Right hindlimb (tissue), 1 donor: ENCODE data around the gene SF3A2.
"Not testable (repeated sequence)": the region's sequence is repeated elsewhere in the genome, so short reads cannot be mapped to it uniquely, and the experiment has no call there.

Experiments used
- DNase-seq: peaks from one replicate; pipeline ENCODE4 v3.0.0-alpha.2; 2018

The SF3A2 gene

GRCh38 chr19:2277138-2277537, 40.5 kb downstream of the SF3A2 start:
- no peak for DNase-seq

GRCh38 chr19:2278459-2279158, 42.0 kb downstream of the SF3A2 start:
- no peak for DNase-seq

DNA sequence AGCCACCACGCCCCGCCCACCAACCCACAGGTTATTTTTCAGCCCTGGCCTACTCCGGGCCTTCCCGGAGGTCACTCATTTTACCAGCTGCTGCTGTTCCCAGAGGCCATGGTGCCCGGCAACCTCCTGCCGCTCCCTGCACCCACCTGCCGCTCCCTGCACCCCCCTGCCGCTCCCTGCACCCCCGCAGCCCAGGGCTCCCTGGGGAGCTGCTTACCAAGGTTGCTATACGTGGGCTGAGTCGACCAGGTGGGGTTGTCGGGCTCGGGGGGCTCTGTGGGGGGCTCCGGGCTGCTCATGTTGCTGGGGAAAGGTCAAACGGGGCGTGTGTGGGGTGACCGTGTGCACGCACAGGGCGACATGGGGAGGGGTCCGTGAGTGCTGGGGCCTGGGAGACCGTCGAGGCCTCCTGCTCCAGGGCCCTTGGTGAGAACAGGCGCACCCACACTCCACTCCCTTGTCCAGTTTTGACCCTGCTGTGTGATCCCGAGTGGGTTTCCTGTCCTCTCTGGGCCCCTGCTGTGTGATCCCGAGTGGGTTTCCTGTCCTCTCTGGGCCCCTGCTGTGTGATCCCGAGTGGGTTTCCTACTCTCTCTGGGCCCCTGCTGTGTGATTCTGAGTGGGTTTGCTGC, 44.1 kb downstream of the SF3A2 start:
- no peak for DNase-seq

- DNase-seq = not testable (repeated sequence)
These were observed 44.8 kb downstream of the SF3A2 start for GRCh38 chr19:2281265-2282061.

- DNase-seq = peak; percentile 80
These were observed 45.6 kb downstream of the SF3A2 start, which contains the start of gene PEAK3 for GRCh38 chr19:2282062-2282861. PEAK3 (minus strand) TSS chr19:2282175; CDS start chr19:2280931, 1,244 bp downstream.

- no peak for DNase-seq
These were observed 46.2 kb downstream of the SF3A2 start for GRCh38 chr19:2282862-2283237.

- DNase-seq = no peak
These were observed 47.3 kb downstream of the SF3A2 start for GRCh38 chr19:2283835-2284507.

- DNase-seq = peak; percentile 9
These were observed 49.9 kb downstream of the SF3A2 start for GRCh38 chr19:2286402-2287140.

GRCh38 chr19:2287585-2288337, 51.1 kb downstream of the SF3A2 start:
- peak; percentile 16 for DNase-seq

GRCh38 chr19:2288338-2288817, 51.8 kb downstream of the SF3A2 start:
- no peak for DNase-seq

DNA sequence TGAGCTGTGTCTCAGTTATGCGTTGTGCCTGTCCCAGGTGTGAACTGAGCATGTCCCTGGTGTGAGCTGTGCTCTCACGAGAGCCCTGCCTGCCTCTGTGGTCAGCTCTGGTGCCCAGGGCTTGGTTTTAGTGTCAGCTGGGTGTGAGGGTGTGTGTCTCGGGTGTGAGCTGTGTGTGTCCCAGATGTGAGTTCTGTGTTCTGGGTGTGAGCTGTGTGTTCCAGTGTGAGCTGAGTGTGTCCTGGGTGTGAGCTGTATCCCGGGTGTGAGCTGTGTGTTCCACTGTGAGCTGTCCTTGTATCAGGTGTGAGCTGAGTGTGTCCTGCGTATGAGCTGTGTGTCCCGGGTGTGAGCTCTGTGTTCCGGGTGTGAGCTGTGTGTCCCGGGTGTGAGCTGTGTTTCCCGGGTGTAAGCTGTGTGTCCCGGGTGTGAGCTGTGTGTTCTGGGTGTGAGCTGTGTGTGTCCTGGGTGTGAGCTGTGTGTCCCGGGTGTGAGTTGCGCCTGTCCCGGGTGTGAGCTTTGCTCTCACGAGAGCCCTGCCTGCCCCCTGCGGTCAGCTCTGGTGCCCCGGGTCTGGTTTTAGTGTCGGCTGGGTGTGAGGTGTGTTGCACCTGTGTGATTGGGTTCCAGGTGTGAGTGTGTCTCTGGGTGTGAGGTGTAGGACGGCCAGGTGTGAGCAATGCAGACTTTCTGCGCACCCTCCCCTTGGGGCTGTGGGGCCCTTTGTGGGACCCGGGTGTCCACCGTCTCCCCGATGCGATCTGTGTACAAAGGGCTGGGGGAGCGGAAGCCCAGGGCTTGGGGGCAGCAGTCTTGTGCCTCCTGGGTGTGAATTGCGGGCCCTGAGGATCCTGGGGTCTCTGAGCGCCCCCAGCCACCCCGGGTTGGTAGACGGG, 52.4 kb downstream of the SF3A2 start:
- DNase-seq = peak; percentile 11

- DNase-seq = peak; percentile 27
These were observed 53.3 kb downstream of the SF3A2 start for GRCh38 chr19:2289714-2290435.

DNA sequence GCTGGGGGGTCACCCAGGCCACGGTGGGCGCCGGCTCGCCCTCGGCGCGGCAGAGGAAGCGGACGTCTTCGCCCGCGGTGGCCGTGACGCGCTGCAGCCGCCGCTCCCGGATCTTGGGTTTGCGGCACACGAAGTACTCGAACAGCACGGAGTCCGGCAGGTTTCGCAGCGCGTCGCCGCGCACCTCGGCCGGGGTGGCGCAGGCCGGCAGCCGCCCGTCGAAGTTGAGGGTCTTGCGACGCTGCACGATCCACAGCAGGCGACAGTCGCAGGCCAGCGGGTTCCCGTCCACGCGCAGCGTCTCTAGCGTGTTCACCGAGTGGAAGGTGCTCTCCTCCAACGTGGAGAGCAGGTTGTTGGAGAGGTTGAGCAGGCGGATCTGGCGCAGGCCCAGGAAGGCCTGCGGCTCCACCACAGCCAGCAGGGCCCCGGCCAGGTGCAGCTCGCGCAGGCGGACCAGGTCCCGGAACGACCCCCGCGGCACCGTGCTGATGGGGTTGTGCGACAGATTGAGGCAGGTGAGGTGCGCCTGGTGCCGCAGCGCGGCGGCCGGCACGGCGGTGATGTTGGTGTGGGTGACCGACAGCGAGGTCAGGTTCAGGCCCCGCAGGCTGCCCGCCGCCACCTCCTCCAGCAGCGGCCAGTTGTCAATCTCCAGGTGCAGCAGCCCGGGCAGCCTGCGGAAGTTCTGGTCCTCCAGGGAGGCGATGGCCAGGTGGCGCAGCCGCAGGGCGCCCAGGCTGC, 54.0 kb downstream of the SF3A2 start:
- DNase-seq = peak; percentile 17

- DNase-seq = peak; percentile 39
These were observed 54.6 kb downstream of the SF3A2 start for GRCh38 chr19:2291185-2291751.

- no peak for DNase-seq
These were observed 58.2 kb downstream of the SF3A2 start for GRCh38 chr19:2294687-2295335.

DNA sequence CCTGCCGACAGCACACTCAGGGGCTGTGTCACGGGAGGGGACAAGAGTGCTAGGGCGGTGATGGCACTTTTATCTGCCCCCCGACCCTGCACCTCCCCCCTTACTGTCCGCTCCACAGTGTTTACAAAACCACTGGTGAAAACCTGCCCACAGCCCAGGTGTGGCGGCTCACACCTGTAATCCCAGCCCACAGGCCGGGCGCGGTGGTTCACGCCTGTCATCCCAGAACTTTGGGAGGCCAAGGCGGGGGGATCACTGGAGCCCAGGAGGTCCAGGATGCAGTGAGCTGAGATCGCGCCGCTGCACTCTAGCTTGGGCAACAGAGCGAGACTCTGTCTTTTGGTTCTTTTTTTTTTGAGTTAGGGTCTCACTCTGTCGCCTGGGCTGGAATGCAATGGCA, 59.5 kb downstream of the SF3A2 start:
- no peak for DNase-seq
